CD4-positive, alpha-beta memory T cell (primary cell): Measurements from ENCODE around the gene MED9. TPM values are rescaled to one million over a fixed set of nuclear protein-coding genes. Genes with fewer than 3 reads are reported as not detected.
"Not testable (repeated sequence)": the region's sequence is repeated elsewhere in the genome, so short reads cannot be mapped to it uniquely, and the experiment has no call there.

Source experiments
- CTCF ChIA-PET: fragments of 350-600 bp; sonication (Branson Sonifier 250); formaldehyde crosslinking; loops from one replicate; lab custom pipeline; 2021; ENCODE audit warnings: inconsistent platforms; ENCODE audit not compliant: partially characterized antibody; lab: Charles Lee
- POLR2A ChIA-PET: fragments of 350-600 bp; sonication (Branson Sonifier 250); formaldehyde crosslinking; loops from one replicate; lab custom pipeline; 2021; ENCODE audit not compliant: partially characterized antibody; lab: Charles Lee
- DNase-seq, 5 donors: peaks; one replicate each; pipeline versions ENCODE4 v3.0.0 to v3.0.0-alpha.2; 2020 to 2022; ENCODE audit warnings: mixed read lengths in 1 of 5
- H3K27ac ChIP-seq: one replicate; pipeline ENCODE4 v1.7.0; 2013; ENCODE audit warnings: low read depth, low read length
- H3K27me3 ChIP-seq: 2 replicates; pipeline ENCODE4 v1.7.0; 2013; ENCODE audit warnings: mild to moderate bottlenecking, low read length, moderate library complexity; ENCODE audit not compliant: insufficient read depth
- H3K36me3 ChIP-seq: 2 replicates; pipeline ENCODE4 v1.7.0; 2013; ENCODE audit warnings: mild to moderate bottlenecking, low read length, moderate library complexity; ENCODE audit not compliant: insufficient read depth
- H3K4me1 ChIP-seq: 2 replicates; pipeline ENCODE4 v1.7.0; 2013; ENCODE audit warnings: mild to moderate bottlenecking, low read length, moderate library complexity; ENCODE audit not compliant: insufficient read depth
- H3K4me3 ChIP-seq, 2 donors: one replicate each; pipeline ENCODE4 v1.7.0; 2013; ENCODE audit warnings: low read length in 2 of 2, mild to moderate bottlenecking in 1 of 2
- H3K9me3 ChIP-seq, 2 donors: one replicate each; pipeline ENCODE4 v1.7.0; 2013; ENCODE audit warnings: low read length in 2 of 2, control low read depth in 1 of 2; ENCODE audit not compliant: control insufficient read depth in 1 of 2
- H3K27ac Mint-ChIP-seq, 7 donors: one replicate each; pipeline ENCODE4 v1.8.0; 2020 to 2021; ENCODE audit warnings: mixed read lengths in 7 of 7, mild to moderate bottlenecking in 6 of 7, inconsistent platforms in 3 of 7, moderate library complexity in 3 of 7
- H3K27me3 Mint-ChIP-seq, 2 donors: one replicate each; pipeline ENCODE4 v1.8.0; 2020 to 2021; ENCODE audit warnings: mixed read lengths in 2 of 2
- H3K36me3 Mint-ChIP-seq, 2 donors: one replicate each; pipeline ENCODE4 v1.8.0; 2020 to 2021; ENCODE audit warnings: mixed read lengths in 2 of 2, inconsistent platforms in 1 of 2, mild to moderate bottlenecking in 1 of 2
- H3K4me1 Mint-ChIP-seq, 4 donors: one replicate each; pipeline ENCODE4 v1.8.0; 2020 to 2021; ENCODE audit warnings: mixed read lengths in 4 of 4, mild to moderate bottlenecking in 1 of 4
- H3K4me3 Mint-ChIP-seq, 8 donors: one replicate each; pipeline ENCODE4 v1.8.0; 2020 to 2021; ENCODE audit warnings: mixed read lengths in 8 of 8, mild to moderate bottlenecking in 7 of 8, moderate library complexity in 6 of 8, inconsistent platforms in 3 of 8
- H3K9me3 Mint-ChIP-seq, 8 donors: one replicate each; pipeline ENCODE4 v1.8.0; 2020 to 2021; ENCODE audit warnings: mixed read lengths in 8 of 8, mild to moderate bottlenecking in 5 of 8, inconsistent platforms in 3 of 8, moderate library complexity in 1 of 8
- intact Hi-C: fragments of 100-400 bp; cut with micrococcal nuclease; formaldehyde crosslinking; loops from one replicate; pipeline ENCODE4 v1.15.1; 2023
- polyA plus RNA-seq, 2 donors: library from polyadenylated mRNA; unstranded; fragments of 300-500 nt; fragmentation: Illumina TruSeq; gene quantifications; one replicate each; pipeline ENCODE4 v1.2.3, GENCODE V29; 2021
- total RNA-seq, 2 experiments: library from RNA; stranded (reverse); gene quantifications; one replicate each; pipeline ENCODE4 v1.2.3, GENCODE V29; 2021

MED9 gene
- 10 to 100 TPM; 17.1 to 18.9 TPM for total RNA-seq
- 10 to 100 TPM in 1 of 2 donors, 1 to 10 TPM in 1; 9.3 to 16.8 TPM for polyA plus RNA-seq

- no peaks in the 10 kb centered on the region for H3K36me3 ChIP-seq
- DNase-seq = peak; percentile 92 to 94 (median 93)
- H3K36me3 Mint-ChIP-seq = peaks cover 6 to 16% of the 10 kb centered on the region in 2 donors
- peak within 1 kb of the TSS; percentile 84 to 97 (median 94) for H3K27ac Mint-ChIP-seq
- H3K4me1 ChIP-seq = peaks cover 45% of the 10 kb centered on the region
- peak within 1 kb of the TSS; percentile 76 for H3K27ac ChIP-seq
- peak within 1 kb of the TSS; percentile 87 to 99 for H3K4me3 ChIP-seq
- ChIA-PET POLR2A (interaction anchor here (0.9 kb wide), 1 partner anchor 14 kb away, joined by 3 read pairs; no protein-coding TSS in a partner anchor), CTCF (no interaction called here)
- H3K4me3 Mint-ChIP-seq = peak within 1 kb of the TSS; percentile 89 to 95 (median 91)
- intact Hi-C loops = loop anchor here (1.0 to 5.0 kb wide), 3 partner anchors 19 to 560 kb away; partner anchors contain the start of genes ATPAF2, GID4, PEMT and RASD1
- peaks cover 23 to 55% (median 42%) of the 10 kb centered on the region in 4 donors for H3K4me1 Mint-ChIP-seq
- H3K9me3 ChIP-seq = no peaks in the 10 kb centered on the region
- peaks cover 0 to 1% (median 0%) of the 10 kb centered on the region in 8 donors for H3K9me3 Mint-ChIP-seq
- H3K27me3 ChIP-seq = no peaks in the 10 kb centered on the region
- H3K27me3 Mint-ChIP-seq = peaks cover 7 to 12% of the 10 kb centered on the region in 2 donors
Measured at GRCh38 chr17:17476865-17477467, at the start of gene MED9. MED9 (plus strand) TSS chr17:17477000; CDS start chr17:17477042, 42 bp downstream.

GRCh38 chr17:17429222-17429621 is 47.6 kb upstream of the MED9 start:
- no peaks in the 10 kb centered on the region for H3K36me3 Mint-ChIP-seq
- POLR2A ChIA-PET = interaction anchor here (1.5 kb wide), 1 partner anchor 38 kb away, joined by 5 read pairs; no protein-coding TSS in a partner anchor
- no peak overlapping the region for H3K27ac Mint-ChIP-seq
- Histone ChIP-seq H3K27me3 (no peaks in the 10 kb centered on the region), H3K27ac (no peak overlapping the region), H3K36me3 (no peaks in the 10 kb centered on the region), H3K4me1 (no peaks in the 10 kb centered on the region), H3K9me3 (peaks cover 0 to 4% of the 10 kb centered on the region in 2 donors), H3K4me3 (no peak overlapping the region)
- H3K9me3 Mint-ChIP-seq = no peaks in the 10 kb centered on the region
- peaks cover 0 to 3% of the 10 kb centered on the region in 2 donors for H3K27me3 Mint-ChIP-seq
- no peaks in the 10 kb centered on the region for H3K4me1 Mint-ChIP-seq
- CTCF ChIA-PET = interaction anchor here (1.6 kb wide), 1 partner anchor 12 kb away, joined by 4 read pairs; no protein-coding TSS in a partner anchor
- no peak for DNase-seq
- no peak overlapping the region for H3K4me3 Mint-ChIP-seq
- intact Hi-C loops = no loop called here

GRCh38 chr17:17430924-17431323 is 45.9 kb upstream of the MED9 start:
- DNase-seq, H3K4me1 ChIP-seq, POLR2A ChIA-PET, intact Hi-C loops, H3K27ac ChIP-seq, H3K27ac Mint-ChIP-seq, H3K4me3 ChIP-seq, H3K9me3 ChIP-seq, H3K36me3 Mint-ChIP-seq, H3K9me3 Mint-ChIP-seq, H3K27me3 ChIP-seq, CTCF ChIA-PET, H3K27me3 Mint-ChIP-seq, H3K36me3 ChIP-seq, H3K4me3 Mint-ChIP-seq, H3K4me1 Mint-ChIP-seq: not testable (repeated sequence)

GRCh38 chr17:17431605-17432004 is 45.2 kb upstream of the MED9 start:
- Mint-ChIP-seq H3K4me1 (no peaks in the 10 kb centered on the region), H3K9me3 (no peaks in the 10 kb centered on the region), H3K27me3 (peaks cover 0 to 3% of the 10 kb centered on the region in 2 donors), H3K27ac (no peak overlapping the region), H3K36me3 (no peaks in the 10 kb centered on the region), H3K4me3 (no peak overlapping the region)
- Histone ChIP-seq H3K4me3 (no peak overlapping the region), H3K27me3 (no peaks in the 10 kb centered on the region), H3K4me1 (no peaks in the 10 kb centered on the region), H3K27ac (no peak overlapping the region), H3K9me3 (no peaks in the 10 kb centered on the region), H3K36me3 (no peaks in the 10 kb centered on the region)
- ChIA-PET POLR2A (no interaction called here), CTCF (interaction anchor here (4.3 kb wide), 1 partner anchor 76 kb away, joined by 20 read pairs; no protein-coding TSS in a partner anchor)
- intact Hi-C loops = no loop called here
- no peak for DNase-seq

GRCh38 chr17:17433000-17433703 is 43.6 kb upstream of the MED9 start:
- H3K4me3 Mint-ChIP-seq = no peak overlapping the region
- no peaks in the 10 kb centered on the region for H3K9me3 ChIP-seq
- H3K4me1 ChIP-seq = no peaks in the 10 kb centered on the region
- H3K27me3 Mint-ChIP-seq = peaks cover 0 to 1% of the 10 kb centered on the region in 2 donors
- ChIA-PET POLR2A (no interaction called here), CTCF (interaction anchor here (0.9 to 4.3 kb wide), 2 partner anchors 11 to 77 kb away, joined by 3 to 20 read pairs; no protein-coding TSS in a partner anchor)
- intact Hi-C loops = no loop called here
- no peak for DNase-seq
- H3K36me3 ChIP-seq = no peaks in the 10 kb centered on the region
- H3K27ac ChIP-seq = no peak overlapping the region
- no peaks in the 10 kb centered on the region for H3K4me1 Mint-ChIP-seq
- no peak overlapping the region for H3K4me3 ChIP-seq
- H3K36me3 Mint-ChIP-seq = no peaks in the 10 kb centered on the region
- H3K27ac Mint-ChIP-seq = no peak overlapping the region
- H3K27me3 ChIP-seq = no peaks in the 10 kb centered on the region
- no peaks in the 10 kb centered on the region for H3K9me3 Mint-ChIP-seq

GRCh38 chr17:17434477-17434876 is 42.3 kb upstream of the MED9 start:
- Mint-ChIP-seq H3K36me3 (no peaks in the 10 kb centered on the region), H3K27me3 (peaks cover 0 to 1% of the 10 kb centered on the region in 2 donors), H3K4me3 (no peak overlapping the region), H3K9me3 (no peaks in the 10 kb centered on the region), H3K4me1 (peaks cover 0 to under 1% (median 0%) of the 10 kb centered on the region in 4 donors), H3K27ac (no peak overlapping the region)
- no peak overlapping the region for H3K27ac ChIP-seq
- no peaks in the 10 kb centered on the region for H3K27me3 ChIP-seq
- H3K4me1 ChIP-seq = no peaks in the 10 kb centered on the region
- H3K4me3 ChIP-seq = no peak overlapping the region
- intact Hi-C loops = no loop called here
- H3K36me3 ChIP-seq = no peaks in the 10 kb centered on the region
- no peaks in the 10 kb centered on the region for H3K9me3 ChIP-seq
- ChIA-PET POLR2A (no interaction called here), CTCF (interaction anchor here (4.3 kb wide), 1 partner anchor 79 kb away, joined by 20 read pairs; no protein-coding TSS in a partner anchor)
- DNase-seq = no peak

- Mint-ChIP-seq H3K27me3 (peaks cover 0 to 1% of the 10 kb centered on the region in 2 donors), H3K36me3 (no peaks in the 10 kb centered on the region), H3K9me3 (no peaks in the 10 kb centered on the region), H3K27ac (no peak overlapping the region), H3K4me3 (no peak overlapping the region), H3K4me1 (peaks cover 0 to 5% (median 2%) of the 10 kb centered on the region in 4 donors)
- Histone ChIP-seq H3K9me3 (no peaks in the 10 kb centered on the region), H3K4me1 (peaks cover 7% of the 10 kb centered on the region), H3K4me3 (no peak overlapping the region), H3K27ac (no peak overlapping the region), H3K36me3 (no peaks in the 10 kb centered on the region), H3K27me3 (no peaks in the 10 kb centered on the region)
- DNase-seq = no peak
- ChIA-PET CTCF (interaction anchor here (1.3 to 4.3 kb wide), 2 partner anchors 20 to 79 kb away, joined by 3 to 20 read pairs; no protein-coding TSS in a partner anchor), POLR2A (no interaction called here)
- intact Hi-C loops = no loop called here
Measured at GRCh38 chr17:17435323-17435722, 41.5 kb upstream of the MED9 start.
